ENCODE measurements around the gene HMG20B.

GRCh38 chr19:3533033-3533432 is 39.7 kb upstream of the HMG20B start:
- TF ChIP-seq GATA3 (IDR thresholded peaks at IDR 0.05; ENCODE audit: low read depth, low read length) (no peak), GATA2 (IDR thresholded peaks at IDR 0.05; ENCODE audit: low read depth, low read length) (no peak)

All from SH-SY5Y (cell line).